ENCODE data around the gene PCMTD2.

Gene PCMTD2

GRCh38 chr20:64246616-64247306 lies 8.8 kb upstream of the PCMTD2 start:
- TF ChIP-seq CTCF (IDR thresholded peaks at IDR 0.05; ENCODE audit: extremely low read depth, insufficient read depth, missing control alignments): no peak
- DNase-seq (ENCODE audit: low spot score): no peak
- in situ Hi-C loops (cut with MboI; ENCODE audit: low pct_unique_long_range_greater_than_20kb, low sequenced_read_pairs, unreplicated experiment): no loop called here

GRCh38 chr20:64247307-64247618 lies 8.3 kb upstream of the PCMTD2 start:
- DNase-seq (ENCODE audit: low spot score): no peak
- TF ChIP-seq CTCF (IDR thresholded peaks at IDR 0.05; ENCODE audit: extremely low read depth, insufficient read depth, missing control alignments): no peak
- in situ Hi-C loops (cut with MboI; ENCODE audit: low pct_unique_long_range_greater_than_20kb, low sequenced_read_pairs, unreplicated experiment): no loop called here

- no peak for TF ChIP-seq CTCF (IDR thresholded peaks at IDR 0.05; ENCODE audit: extremely low read depth, insufficient read depth, missing control alignments)
- in situ Hi-C loops (cut with MboI; ENCODE audit: low pct_unique_long_range_greater_than_20kb, low sequenced_read_pairs, unreplicated experiment): no loop called here
- DNase-seq (ENCODE audit: low spot score): no peak
Measured at GRCh38 chr20:64247970-64248841, 7.3 kb upstream of the PCMTD2 start.

GRCh38 chr20:64250027-64250426 lies 5.5 kb upstream of the PCMTD2 start:
- no peak for TF ChIP-seq CTCF (IDR thresholded peaks at IDR 0.05; ENCODE audit: extremely low read depth, insufficient read depth, missing control alignments)
- in situ Hi-C loops (cut with MboI; ENCODE audit: low pct_unique_long_range_greater_than_20kb, low sequenced_read_pairs, unreplicated experiment): no loop called here
- no peak for DNase-seq (ENCODE audit: low spot score)

GRCh38 chr20:64253000-64253383 lies 2.6 kb upstream of the PCMTD2 start:
- no peak for TF ChIP-seq CTCF (IDR thresholded peaks at IDR 0.05; ENCODE audit: extremely low read depth, insufficient read depth, missing control alignments)
- in situ Hi-C loops (cut with MboI; ENCODE audit: low pct_unique_long_range_greater_than_20kb, low sequenced_read_pairs, unreplicated experiment): no loop called here
- DNase-seq (ENCODE audit: low spot score): no peak

- in situ Hi-C loops (cut with MboI; ENCODE audit: low pct_unique_long_range_greater_than_20kb, low sequenced_read_pairs, unreplicated experiment): no loop called here
- DNase-seq (ENCODE audit: low spot score): no peak
- no peak for TF ChIP-seq CTCF (IDR thresholded peaks at IDR 0.05; ENCODE audit: extremely low read depth, insufficient read depth, missing control alignments)
Measured at GRCh38 chr20:64253443-64253842, 2.1 kb upstream of the PCMTD2 start.

Data from GM13977 (cell line).